GM23338 (cell line): ENCODE results near the gene KCNAB2. TPM values are rescaled to one million over a fixed set of nuclear protein-coding genes. Genes with fewer than 3 reads are reported as not detected.

Experiments
- ATAC-seq: fragments of 200-7000 bp; cut with Tn5 transposase; 3 replicates; pipeline ENCODE4 v1.9.1; 2020
- DNase-seq: peaks from one replicate; pipeline ENCODE4 v3.0.0-alpha.2; 2015; ENCODE audit warnings: low spot score
- H2AFZ ChIP-seq: fragments of 200-600 bp; sonication (generic); 2 replicates; pipeline ENCODE4 v1.8.0; 2016; ENCODE audit warnings: antibody characterized with exemption, mild to moderate bottlenecking, moderate library complexity
- H3F3A ChIP-seq: fragments of 200-600 bp; sonication (generic); replicated peaks from 2 replicates; pipeline ENCODE4 v1.8.0; 2017; ENCODE audit warnings: antibody characterized with exemption, mixed run types, low read depth
- H3K27ac ChIP-seq: fragments of 200-600 bp; sonication (generic); 2 replicates; pipeline ENCODE4 v1.6.1; 2016; ENCODE audit warnings: low read depth
- H3K27me3 ChIP-seq: fragments of 200-600 bp; sonication (generic); 2 replicates; pipeline ENCODE4 v1.8.0; 2016; ENCODE audit warnings: mild to moderate bottlenecking, mixed run types, moderate library complexity; ENCODE audit not compliant: insufficient read depth
- H3K36me3 ChIP-seq: fragments of 200-600 bp; sonication (generic); 2 replicates; pipeline ENCODE4 v1.8.0; 2016; ENCODE audit warnings: mild to moderate bottlenecking; ENCODE audit not compliant: insufficient read depth
- H3K4me1 ChIP-seq: fragments of 200-600 bp; sonication (generic); 2 replicates; pipeline ENCODE4 v1.8.0; 2016; ENCODE audit warnings: mild to moderate bottlenecking, moderate library complexity; ENCODE audit not compliant: insufficient read depth
- H3K4me2 ChIP-seq: fragments of 200-600 bp; sonication (generic); 2 replicates; pipeline ENCODE4 v1.7.1; 2017; ENCODE audit warnings: mixed run types
- H3K4me3 ChIP-seq: fragments of 200-600 bp; sonication (generic); 2 replicates; pipeline ENCODE4 v1.6.1; 2016; ENCODE audit warnings: mixed run types
- H3K79me2 ChIP-seq: fragments of 200-600 bp; sonication (generic); replicated peaks from 2 replicates; pipeline ENCODE4 v1.8.0; 2017; ENCODE audit warnings: mild to moderate bottlenecking; ENCODE audit not compliant: insufficient read depth
- H3K9me2 ChIP-seq: fragments of 200-600 bp; sonication (generic); 2 replicates; pipeline ENCODE4 v1.8.0; 2017; ENCODE audit not compliant: insufficient read depth
- H4K20me1 ChIP-seq: fragments of 200-600 bp; sonication (generic); replicated peaks from 2 replicates; pipeline ENCODE4 v1.8.0; 2017; ENCODE audit warnings: mild to moderate bottlenecking; ENCODE audit not compliant: insufficient read depth
- H3K27ac Mint-ChIP-seq: 2 replicates; pipeline ENCODE4 v1.8.0; 2020; ENCODE audit warnings: inconsistent platforms, mild to moderate bottlenecking, moderate library complexity, mixed read lengths
- H3K27me3 Mint-ChIP-seq: 3 replicates; pipeline ENCODE4 v1.8.0; 2022; ENCODE audit warnings: low read depth, mild to moderate bottlenecking, moderate library complexity, mixed read lengths, inconsistent platforms; ENCODE audit not compliant: insufficient read depth, poor library complexity
- H3K36me3 Mint-ChIP-seq: 3 replicates; pipeline ENCODE4 v1.8.0; 2021; ENCODE audit warnings: low read depth, mild to moderate bottlenecking, inconsistent platforms, moderate library complexity, mixed read lengths
- H3K4me1 Mint-ChIP-seq: 3 replicates; pipeline ENCODE4 v1.8.0; 2020; ENCODE audit warnings: mild to moderate bottlenecking, inconsistent platforms, mixed read lengths
- H3K4me3 Mint-ChIP-seq: 3 replicates; pipeline ENCODE4 v1.8.0; 2021; ENCODE audit warnings: moderate library complexity, mild to moderate bottlenecking, inconsistent platforms, mixed read lengths
- H3K9me3 Mint-ChIP-seq: 3 replicates; pipeline ENCODE4 v1.8.0; 2020; ENCODE audit warnings: moderate library complexity, mild to moderate bottlenecking, inconsistent platforms, mixed read lengths
- CREB1 ChIP-seq: fragments of 250-450 bp; sonication (Bioruptor Pico); IDR thresholded peaks from 2 replicates; pipeline ENCODE4 v1.5.0; 2020; ENCODE audit warnings: low read depth, mild to moderate bottlenecking, moderate library complexity
- POLR2AphosphoS5 ChIP-seq: IDR thresholded peaks from 2 replicates; pipeline ENCODE4 v1.6.1; 2016; ENCODE audit warnings: antibody characterized with exemption, low read depth
- ZNF331 ChIP-seq: fragments of 250-450 bp; sonication (Bioruptor Pico); IDR thresholded peaks from 2 replicates; pipeline ENCODE4 v1.5.0; 2020; ENCODE audit warnings: low read depth, mild to moderate bottlenecking, moderate library complexity
- polyA plus RNA-seq: library from polyadenylated mRNA; unstranded; fragments of >200 nt; fragmentation: Nextera tagmentation; extraction: Ambion mirVana; gene quantifications from 2 replicates; pipeline ENCODE4 v1.2.1, GENCODE V29; 2016
- total RNA-seq: library from RNA; depleted of rRNA; stranded (reverse); fragments of >200 nt; shearing (Covaris generic); gene quantifications from 2 replicates; pipeline ENCODE4 v1.2.3, GENCODE V29; 2014
- TF ChIP-seq, protein P1 (sequence below): fragments of 250-450 bp; sonication (Bioruptor Pico); IDR thresholded peaks from 2 replicates; pipeline ENCODE4 v1.5.0; 2020; ENCODE audit warnings: mild to moderate bottlenecking, moderate library complexity
- TF ChIP-seq, protein P2 (sequence below): IDR thresholded peaks from 2 replicates; pipeline ENCODE4 v1.6.1; 2016; ENCODE audit warnings: antibody characterized with exemption
- TF ChIP-seq, protein P3 (sequence below): IDR thresholded peaks from one replicate; pipeline ENCODE4 v1.6.1; 2018; ENCODE audit warnings: antibody characterized with exemption; ENCODE audit not compliant: unreplicated experiment

KCNAB2 gene
- total and polyA plus RNA-seq, 2 experiments from 2014 or later: 3.0 to 3.7 TPM

DNA sequence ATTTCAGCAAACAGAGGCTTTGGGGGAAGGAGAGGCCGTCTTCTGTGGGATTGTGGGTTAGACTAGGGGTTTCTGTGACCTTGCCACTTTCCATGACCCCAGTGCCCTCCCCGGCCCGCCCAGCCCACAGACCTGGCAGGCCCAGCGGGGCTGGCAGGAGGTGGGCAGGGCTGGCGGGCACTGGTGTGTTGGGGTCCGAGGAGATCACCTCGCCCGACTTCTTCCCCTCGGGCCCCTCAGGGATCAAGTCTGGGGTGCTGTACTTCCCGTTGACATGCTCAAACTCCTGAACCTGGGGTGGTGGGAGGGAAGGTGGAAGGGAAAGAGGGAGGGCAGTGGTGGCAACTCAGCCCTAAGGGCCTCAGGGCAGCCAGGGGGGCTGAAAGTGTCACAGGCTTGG, 78.1 kb downstream of the KCNAB2 start (continued):
- TF ChIP-seq, protein P1, sequence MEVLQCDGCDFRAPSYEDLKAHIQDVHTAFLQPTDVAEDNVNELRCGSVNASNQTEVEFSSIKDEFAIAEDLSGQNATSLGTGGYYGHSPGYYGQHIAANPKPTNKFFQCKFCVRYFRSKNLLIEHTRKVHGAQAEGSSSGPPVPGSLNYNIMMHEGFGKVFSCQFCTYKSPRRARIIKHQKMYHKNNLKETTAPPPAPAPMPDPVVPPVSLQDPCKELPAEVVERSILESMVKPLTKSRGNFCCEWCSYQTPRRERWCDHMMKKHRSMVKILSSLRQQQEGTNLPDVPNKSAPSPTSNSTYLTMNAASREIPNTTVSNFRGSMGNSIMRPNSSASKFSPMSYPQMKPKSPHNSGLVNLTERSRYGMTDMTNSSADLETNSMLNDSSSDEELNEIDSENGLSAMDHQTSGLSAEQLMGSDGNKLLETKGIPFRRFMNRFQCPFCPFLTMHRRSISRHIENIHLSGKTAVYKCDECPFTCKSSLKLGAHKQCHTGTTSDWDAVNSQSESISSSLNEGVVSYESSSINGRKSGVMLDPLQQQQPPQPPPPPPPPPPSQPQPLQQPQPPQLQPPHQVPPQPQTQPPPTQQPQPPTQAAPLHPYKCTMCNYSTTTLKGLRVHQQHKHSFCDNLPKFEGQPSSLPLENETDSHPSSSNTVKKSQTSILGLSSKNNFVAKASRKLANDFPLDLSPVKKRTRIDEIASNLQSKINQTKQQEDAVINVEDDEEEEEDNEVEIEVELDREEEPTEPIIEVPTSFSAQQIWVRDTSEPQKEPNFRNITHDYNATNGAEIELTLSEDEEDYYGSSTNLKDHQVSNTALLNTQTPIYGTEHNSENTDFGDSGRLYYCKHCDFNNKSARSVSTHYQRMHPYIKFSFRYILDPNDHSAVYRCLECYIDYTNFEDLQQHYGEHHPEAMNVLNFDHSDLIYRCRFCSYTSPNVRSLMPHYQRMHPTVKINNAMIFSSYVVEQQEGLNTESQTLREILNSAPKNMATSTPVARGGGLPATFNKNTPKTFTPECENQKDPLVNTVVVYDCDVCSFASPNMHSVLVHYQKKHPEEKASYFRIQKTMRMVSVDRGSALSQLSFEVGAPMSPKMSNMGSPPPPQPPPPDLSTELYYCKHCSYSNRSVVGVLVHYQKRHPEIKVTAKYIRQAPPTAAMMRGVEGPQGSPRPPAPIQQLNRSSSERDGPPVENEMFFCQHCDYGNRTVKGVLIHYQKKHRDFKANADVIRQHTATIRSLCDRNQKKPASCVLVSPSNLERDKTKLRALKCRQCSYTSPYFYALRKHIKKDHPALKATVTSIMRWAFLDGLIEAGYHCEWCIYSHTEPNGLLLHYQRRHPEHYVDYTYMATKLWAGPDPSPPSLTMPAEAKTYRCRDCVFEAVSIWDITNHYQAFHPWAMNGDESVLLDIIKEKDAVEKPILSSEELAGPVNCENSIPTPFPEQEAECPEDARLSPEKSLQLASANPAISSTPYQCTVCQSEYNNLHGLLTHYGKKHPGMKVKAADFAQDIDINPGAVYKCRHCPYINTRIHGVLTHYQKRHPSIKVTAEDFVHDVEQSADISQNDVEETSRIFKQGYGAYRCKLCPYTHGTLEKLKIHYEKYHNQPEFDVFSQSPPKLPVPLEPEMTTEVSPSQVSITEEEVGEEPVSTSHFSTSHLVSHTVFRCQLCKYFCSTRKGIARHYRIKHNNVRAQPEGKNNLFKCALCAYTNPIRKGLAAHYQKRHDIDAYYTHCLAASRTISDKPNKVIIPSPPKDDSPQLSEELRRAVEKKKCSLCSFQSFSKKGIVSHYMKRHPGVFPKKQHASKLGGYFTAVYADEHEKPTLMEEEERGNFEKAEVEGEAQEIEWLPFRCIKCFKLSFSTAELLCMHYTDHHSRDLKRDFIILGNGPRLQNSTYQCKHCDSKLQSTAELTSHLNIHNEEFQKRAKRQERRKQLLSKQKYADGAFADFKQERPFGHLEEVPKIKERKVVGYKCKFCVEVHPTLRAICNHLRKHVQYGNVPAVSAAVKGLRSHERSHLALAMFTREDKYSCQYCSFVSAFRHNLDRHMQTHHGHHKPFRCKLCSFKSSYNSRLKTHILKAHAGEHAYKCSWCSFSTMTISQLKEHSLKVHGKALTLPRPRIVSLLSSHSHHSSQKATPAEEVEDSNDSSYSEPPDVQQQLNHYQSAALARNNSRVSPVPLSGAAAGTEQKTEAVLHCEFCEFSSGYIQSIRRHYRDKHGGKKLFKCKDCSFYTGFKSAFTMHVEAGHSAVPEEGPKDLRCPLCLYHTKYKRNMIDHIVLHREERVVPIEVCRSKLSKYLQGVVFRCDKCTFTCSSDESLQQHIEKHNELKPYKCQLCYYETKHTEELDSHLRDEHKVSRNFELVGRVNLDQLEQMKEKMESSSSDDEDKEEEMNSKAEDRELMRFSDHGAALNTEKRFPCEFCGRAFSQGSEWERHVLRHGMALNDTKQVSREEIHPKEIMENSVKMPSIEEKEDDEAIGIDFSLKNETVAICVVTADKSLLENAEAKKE (CRISPR knock-in tag): no peak
- TF ChIP-seq, protein P2, sequence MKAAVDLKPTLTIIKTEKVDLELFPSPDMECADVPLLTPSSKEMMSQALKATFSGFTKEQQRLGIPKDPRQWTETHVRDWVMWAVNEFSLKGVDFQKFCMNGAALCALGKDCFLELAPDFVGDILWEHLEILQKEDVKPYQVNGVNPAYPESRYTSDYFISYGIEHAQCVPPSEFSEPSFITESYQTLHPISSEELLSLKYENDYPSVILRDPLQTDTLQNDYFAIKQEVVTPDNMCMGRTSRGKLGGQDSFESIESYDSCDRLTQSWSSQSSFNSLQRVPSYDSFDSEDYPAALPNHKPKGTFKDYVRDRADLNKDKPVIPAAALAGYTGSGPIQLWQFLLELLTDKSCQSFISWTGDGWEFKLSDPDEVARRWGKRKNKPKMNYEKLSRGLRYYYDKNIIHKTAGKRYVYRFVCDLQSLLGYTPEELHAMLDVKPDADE: no peak
- TF ChIP-seq ZNF331: no peak
- TF ChIP-seq CREB1: no peak

DNA sequence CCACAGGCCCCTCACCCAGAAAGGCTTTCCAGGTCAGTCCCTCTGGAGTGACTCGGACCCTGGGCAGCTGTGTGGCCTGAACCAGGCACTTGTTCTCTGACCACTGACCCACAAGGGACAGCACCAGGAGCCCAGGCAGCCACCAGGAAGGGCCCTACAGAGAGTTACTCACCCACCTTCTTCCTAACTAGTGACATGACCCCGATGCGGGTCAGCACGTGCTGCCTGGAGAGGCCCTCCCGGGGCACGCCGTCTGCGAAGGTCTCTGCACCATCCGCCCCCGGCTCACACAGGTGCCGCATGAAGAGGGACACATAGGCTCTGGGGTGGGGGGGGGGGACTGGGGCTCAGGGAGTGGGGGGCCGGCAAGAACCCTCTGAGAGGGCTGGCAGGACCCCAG, 78.7 kb downstream of the KCNAB2 start:
- H3K27me3 Mint-ChIP-seq: peaks cover 18% of the 10 kb centered on the region
- no peak overlapping the region for H3K27ac ChIP-seq
- no peaks in the 10 kb centered on the region for H3F3A ChIP-seq
- H3K4me2 ChIP-seq: no peak overlapping the region
- H3K4me1 ChIP-seq: no peaks in the 10 kb centered on the region
- no peak overlapping the region for H3K27ac Mint-ChIP-seq
- no peaks in the 10 kb centered on the region; the same call in 2 of the 3 replicates for H3K4me1 Mint-ChIP-seq
- no peak overlapping the region for H3K4me3 ChIP-seq
- H3K36me3 Mint-ChIP-seq: no peaks in the 10 kb centered on the region
- H4K20me1 ChIP-seq: no peaks in the 10 kb centered on the region
- H2AFZ ChIP-seq: no peak overlapping the region
- ATAC-seq: no peak
- DNase-seq: no peak
- no peaks in the 10 kb centered on the region for H3K36me3 ChIP-seq
- H3K79me2 ChIP-seq: no peaks in the 10 kb centered on the region
- no peak for TF ChIP-seq POLR2AphosphoS5
- TF ChIP-seq CREB1: no peak
- TF ChIP-seq, protein P2: no peak
- TF ChIP-seq, protein P3, sequence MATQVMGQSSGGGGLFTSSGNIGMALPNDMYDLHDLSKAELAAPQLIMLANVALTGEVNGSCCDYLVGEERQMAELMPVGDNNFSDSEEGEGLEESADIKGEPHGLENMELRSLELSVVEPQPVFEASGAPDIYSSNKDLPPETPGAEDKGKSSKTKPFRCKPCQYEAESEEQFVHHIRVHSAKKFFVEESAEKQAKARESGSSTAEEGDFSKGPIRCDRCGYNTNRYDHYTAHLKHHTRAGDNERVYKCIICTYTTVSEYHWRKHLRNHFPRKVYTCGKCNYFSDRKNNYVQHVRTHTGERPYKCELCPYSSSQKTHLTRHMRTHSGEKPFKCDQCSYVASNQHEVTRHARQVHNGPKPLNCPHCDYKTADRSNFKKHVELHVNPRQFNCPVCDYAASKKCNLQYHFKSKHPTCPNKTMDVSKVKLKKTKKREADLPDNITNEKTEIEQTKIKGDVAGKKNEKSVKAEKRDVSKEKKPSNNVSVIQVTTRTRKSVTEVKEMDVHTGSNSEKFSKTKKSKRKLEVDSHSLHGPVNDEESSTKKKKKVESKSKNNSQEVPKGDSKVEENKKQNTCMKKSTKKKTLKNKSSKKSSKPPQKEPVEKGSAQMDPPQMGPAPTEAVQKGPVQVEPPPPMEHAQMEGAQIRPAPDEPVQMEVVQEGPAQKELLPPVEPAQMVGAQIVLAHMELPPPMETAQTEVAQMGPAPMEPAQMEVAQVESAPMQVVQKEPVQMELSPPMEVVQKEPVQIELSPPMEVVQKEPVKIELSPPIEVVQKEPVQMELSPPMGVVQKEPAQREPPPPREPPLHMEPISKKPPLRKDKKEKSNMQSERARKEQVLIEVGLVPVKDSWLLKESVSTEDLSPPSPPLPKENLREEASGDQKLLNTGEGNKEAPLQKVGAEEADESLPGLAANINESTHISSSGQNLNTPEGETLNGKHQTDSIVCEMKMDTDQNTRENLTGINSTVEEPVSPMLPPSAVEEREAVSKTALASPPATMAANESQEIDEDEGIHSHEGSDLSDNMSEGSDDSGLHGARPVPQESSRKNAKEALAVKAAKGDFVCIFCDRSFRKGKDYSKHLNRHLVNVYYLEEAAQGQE: no peak
- H3K27me3 ChIP-seq: no peaks in the 10 kb centered on the region
- H3K9me3 Mint-ChIP-seq: no peaks in the 10 kb centered on the region
- no peak overlapping the region for H3K4me3 Mint-ChIP-seq
- H3K9me2 ChIP-seq: no peaks in the 10 kb centered on the region
